ENCODE data around the gene WIZ. TPM values are rescaled to one million over a fixed set of nuclear protein-coding genes. Genes with fewer than 3 reads are reported as not detected.

Gene WIZ
- total and polyA plus RNA-seq, 10 of the 15 experiments (the other 5 are each of a cell fraction or from before 2014, with no cell fraction given), result 0.10 to 26.7 (median 2.7) TPM

DNA sequence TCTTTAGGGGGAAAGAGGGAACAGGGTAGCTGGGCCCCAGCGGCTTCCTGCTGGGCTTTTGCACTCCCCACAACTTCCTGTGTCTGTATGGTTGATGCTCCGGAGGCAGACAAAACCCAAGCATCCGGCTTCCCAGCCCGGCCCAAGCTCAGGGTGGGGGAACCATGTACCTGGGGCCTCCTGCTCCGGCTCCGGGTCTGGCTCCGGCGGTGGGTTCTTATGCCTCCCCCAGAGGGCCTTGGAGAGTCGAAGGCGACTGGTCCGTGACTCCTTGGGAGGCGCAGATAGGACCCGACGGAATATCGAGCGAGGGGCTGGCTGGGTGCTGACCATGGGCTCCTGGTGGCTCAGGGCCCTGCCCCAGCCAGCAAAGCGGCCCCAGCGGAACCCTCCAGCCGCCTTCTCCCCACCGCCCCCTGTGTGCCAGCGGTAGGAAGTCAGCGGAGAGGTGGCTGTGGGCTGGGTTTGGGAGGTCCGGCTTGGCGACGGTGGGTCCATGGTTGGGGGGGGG is 14.2 kb upstream of the WIZ start (continued):
- TF ChIP-seq, protein P1, sequence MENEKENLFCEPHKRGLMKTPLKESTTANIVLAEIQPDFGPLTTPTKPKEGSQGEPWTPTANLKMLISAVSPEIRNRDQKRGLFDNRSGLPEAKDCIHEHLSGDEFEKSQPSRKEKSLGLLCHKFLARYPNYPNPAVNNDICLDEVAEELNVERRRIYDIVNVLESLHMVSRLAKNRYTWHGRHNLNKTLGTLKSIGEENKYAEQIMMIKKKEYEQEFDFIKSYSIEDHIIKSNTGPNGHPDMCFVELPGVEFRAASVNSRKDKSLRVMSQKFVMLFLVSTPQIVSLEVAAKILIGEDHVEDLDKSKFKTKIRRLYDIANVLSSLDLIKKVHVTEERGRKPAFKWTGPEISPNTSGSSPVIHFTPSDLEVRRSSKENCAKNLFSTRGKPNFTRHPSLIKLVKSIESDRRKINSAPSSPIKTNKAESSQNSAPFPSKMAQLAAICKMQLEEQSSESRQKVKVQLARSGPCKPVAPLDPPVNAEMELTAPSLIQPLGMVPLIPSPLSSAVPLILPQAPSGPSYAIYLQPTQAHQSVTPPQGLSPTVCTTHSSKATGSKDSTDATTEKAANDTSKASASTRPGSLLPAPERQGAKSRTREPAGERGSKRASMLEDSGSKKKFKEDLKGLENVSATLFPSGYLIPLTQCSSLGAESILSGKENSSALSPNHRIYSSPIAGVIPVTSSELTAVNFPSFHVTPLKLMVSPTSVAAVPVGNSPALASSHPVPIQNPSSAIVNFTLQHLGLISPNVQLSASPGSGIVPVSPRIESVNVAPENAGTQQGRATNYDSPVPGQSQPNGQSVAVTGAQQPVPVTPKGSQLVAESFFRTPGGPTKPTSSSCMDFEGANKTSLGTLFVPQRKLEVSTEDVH (IDR thresholded peaks at IDR 0.05; ENCODE audit: low read depth, partially characterized antibody), result no peak
- TF ChIP-seq NR2F1 (conservative IDR thresholded peaks at IDR 0.05) (no peak), RBBP5 (conservative IDR thresholded peaks at IDR 0.05) (no peak), EP300 (IDR thresholded peaks at IDR 0.05; ENCODE audit: borderline replicate concordance in 1 of 2, control insufficient read depth in 1 of 2, low read depth in 2 of 2, low read length in 2 of 2) (no peak), NR2C1 (IDR thresholded peaks at IDR 0.05) (no peak; the same call in 1 of the 2 replicates), BRCA1 (IDR thresholded peaks at IDR 0.05; ENCODE audit: low read depth, low read length) (no peak), MYC (IDR thresholded peaks at IDR 0.05; ENCODE audit: insufficient read depth, insufficient read length, insufficient replicate concordance, low read length, severe bottlenecking) (no peak), NFYA (IDR thresholded peaks at IDR 0.05; ENCODE audit: borderline replicate concordance, low read depth, low read length) (no peak), STAT3 (IDR thresholded peaks at IDR 0.05; ENCODE audit: low read depth, low read length) (no peak), ZNF207 (IDR thresholded peaks at IDR 0.05; ENCODE audit: borderline replicate concordance) (peak; percentile 60; the same call in 1 of the 2 replicates), KDM1A (IDR thresholded peaks at IDR 0.05; ENCODE audit: borderline replicate concordance) (no peak), EZH2 (IDR thresholded peaks at IDR 0.05; ENCODE audit: borderline replicate concordance, control insufficient read depth, low read depth, low read length) (no peak), BMI1 (IDR thresholded peaks at IDR 0.05; ENCODE audit: borderline replicate concordance) (no peak), TCF3 (IDR thresholded peaks at IDR 0.05; ENCODE audit: borderline replicate concordance, insufficient read depth, low read depth, low read length) (0 out of 2 replicates have a peak, but pooled peaks have one; percentile 25), ASH2L (IDR thresholded peaks at IDR 0.05; ENCODE audit: borderline replicate concordance, low read depth) (no peak), LARP7 (IDR thresholded peaks at IDR 0.05) (peak; percentile 69)
- TF ChIP-seq, protein P2, sequence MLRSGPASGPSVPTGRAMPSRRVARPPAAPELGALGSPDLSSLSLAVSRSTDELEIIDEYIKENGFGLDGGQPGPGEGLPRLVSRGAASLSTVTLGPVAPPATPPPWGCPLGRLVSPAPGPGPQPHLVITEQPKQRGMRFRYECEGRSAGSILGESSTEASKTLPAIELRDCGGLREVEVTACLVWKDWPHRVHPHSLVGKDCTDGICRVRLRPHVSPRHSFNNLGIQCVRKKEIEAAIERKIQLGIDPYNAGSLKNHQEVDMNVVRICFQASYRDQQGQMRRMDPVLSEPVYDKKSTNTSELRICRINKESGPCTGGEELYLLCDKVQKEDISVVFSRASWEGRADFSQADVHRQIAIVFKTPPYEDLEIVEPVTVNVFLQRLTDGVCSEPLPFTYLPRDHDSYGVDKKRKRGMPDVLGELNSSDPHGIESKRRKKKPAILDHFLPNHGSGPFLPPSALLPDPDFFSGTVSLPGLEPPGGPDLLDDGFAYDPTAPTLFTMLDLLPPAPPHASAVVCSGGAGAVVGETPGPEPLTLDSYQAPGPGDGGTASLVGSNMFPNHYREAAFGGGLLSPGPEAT (IDR thresholded peaks at IDR 0.05; ENCODE audit: low read depth), result peak; percentile 43; the same call in 1 of the 2 replicates
- TF ChIP-seq, protein P3, sequence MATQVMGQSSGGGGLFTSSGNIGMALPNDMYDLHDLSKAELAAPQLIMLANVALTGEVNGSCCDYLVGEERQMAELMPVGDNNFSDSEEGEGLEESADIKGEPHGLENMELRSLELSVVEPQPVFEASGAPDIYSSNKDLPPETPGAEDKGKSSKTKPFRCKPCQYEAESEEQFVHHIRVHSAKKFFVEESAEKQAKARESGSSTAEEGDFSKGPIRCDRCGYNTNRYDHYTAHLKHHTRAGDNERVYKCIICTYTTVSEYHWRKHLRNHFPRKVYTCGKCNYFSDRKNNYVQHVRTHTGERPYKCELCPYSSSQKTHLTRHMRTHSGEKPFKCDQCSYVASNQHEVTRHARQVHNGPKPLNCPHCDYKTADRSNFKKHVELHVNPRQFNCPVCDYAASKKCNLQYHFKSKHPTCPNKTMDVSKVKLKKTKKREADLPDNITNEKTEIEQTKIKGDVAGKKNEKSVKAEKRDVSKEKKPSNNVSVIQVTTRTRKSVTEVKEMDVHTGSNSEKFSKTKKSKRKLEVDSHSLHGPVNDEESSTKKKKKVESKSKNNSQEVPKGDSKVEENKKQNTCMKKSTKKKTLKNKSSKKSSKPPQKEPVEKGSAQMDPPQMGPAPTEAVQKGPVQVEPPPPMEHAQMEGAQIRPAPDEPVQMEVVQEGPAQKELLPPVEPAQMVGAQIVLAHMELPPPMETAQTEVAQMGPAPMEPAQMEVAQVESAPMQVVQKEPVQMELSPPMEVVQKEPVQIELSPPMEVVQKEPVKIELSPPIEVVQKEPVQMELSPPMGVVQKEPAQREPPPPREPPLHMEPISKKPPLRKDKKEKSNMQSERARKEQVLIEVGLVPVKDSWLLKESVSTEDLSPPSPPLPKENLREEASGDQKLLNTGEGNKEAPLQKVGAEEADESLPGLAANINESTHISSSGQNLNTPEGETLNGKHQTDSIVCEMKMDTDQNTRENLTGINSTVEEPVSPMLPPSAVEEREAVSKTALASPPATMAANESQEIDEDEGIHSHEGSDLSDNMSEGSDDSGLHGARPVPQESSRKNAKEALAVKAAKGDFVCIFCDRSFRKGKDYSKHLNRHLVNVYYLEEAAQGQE (IDR thresholded peaks at IDR 0.05; ENCODE audit: low read depth, low read length), result no peak
- TF ChIP-seq, protein P4, sequence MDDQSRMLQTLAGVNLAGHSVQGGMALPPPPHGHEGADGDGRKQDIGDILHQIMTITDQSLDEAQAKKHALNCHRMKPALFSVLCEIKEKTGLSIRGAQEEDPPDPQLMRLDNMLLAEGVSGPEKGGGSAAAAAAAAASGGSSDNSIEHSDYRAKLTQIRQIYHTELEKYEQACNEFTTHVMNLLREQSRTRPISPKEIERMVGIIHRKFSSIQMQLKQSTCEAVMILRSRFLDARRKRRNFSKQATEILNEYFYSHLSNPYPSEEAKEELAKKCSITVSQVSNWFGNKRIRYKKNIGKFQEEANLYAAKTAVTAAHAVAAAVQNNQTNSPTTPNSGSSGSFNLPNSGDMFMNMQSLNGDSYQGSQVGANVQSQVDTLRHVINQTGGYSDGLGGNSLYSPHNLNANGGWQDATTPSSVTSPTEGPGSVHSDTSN (IDR thresholded peaks at IDR 0.05; ENCODE audit: insufficient replicate concordance, low read depth, low read length), result no peak
- TF ChIP-seq, protein P5, sequence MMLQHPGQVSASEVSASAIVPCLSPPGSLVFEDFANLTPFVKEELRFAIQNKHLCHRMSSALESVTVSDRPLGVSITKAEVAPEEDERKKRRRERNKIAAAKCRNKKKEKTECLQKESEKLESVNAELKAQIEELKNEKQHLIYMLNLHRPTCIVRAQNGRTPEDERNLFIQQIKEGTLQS (IDR thresholded peaks at IDR 0.05; ENCODE audit: borderline replicate concordance, extremely low read depth, low read depth, low read length), result no peak
